Hepatocyte (in vitro differentiated cells): Measurements from ENCODE around the gene MDGA2. TPM values are rescaled to one million over a fixed set of nuclear protein-coding genes. Genes with fewer than 3 reads are reported as not detected.

Experiments used
- DNase-seq: peaks from one replicate; pipeline ENCODE4 v3.0.0-alpha.2; 2016; ENCODE audit warnings: low spot score
- H2AFZ ChIP-seq: fragments of 200-600 bp; sonication (generic); 2 replicates; pipeline ENCODE4 v1.6.0; 2016; ENCODE audit warnings: antibody characterized with exemption, mild to moderate bottlenecking
- H3K27ac ChIP-seq: fragments of 200-600 bp; sonication (generic); 2 replicates; pipeline ENCODE4 v1.5.1; 2016; ENCODE audit warnings: mild to moderate bottlenecking
- H3K27me3 ChIP-seq: fragments of 200-600 bp; sonication (generic); 2 replicates; pipeline ENCODE4 v1.6.1; 2016
- H3K36me3 ChIP-seq: fragments of 200-600 bp; sonication (generic); replicated peaks from 2 replicates; pipeline ENCODE4 v1.5.1; 2016; ENCODE audit warnings: low read depth; ENCODE audit not compliant: insufficient read depth
- H3K4me1 ChIP-seq: fragments of 200-600 bp; sonication (generic); 2 replicates; pipeline ENCODE4 v1.5.1; 2016; ENCODE audit warnings: mild to moderate bottlenecking, moderate library complexity; ENCODE audit not compliant: insufficient read depth
- H3K4me2 ChIP-seq: fragments of 200-600 bp; sonication (generic); 2 replicates; pipeline ENCODE4 v1.6.0; 2016
- H3K4me3 ChIP-seq: fragments of 200-600 bp; sonication (generic); 2 replicates; pipeline ENCODE4 v1.5.1; 2016; ENCODE audit warnings: mild to moderate bottlenecking
- H3K79me2 ChIP-seq: fragments of 200-600 bp; sonication (generic); 2 replicates; pipeline ENCODE4 v1.6.0; 2017; ENCODE audit warnings: mild to moderate bottlenecking
- H3K9me2 ChIP-seq: fragments of 200-600 bp; sonication (generic); replicated peaks from 2 replicates; pipeline ENCODE4 v1.6.0; 2017; ENCODE audit warnings: mild to moderate bottlenecking; ENCODE audit not compliant: insufficient read depth
- H3K9me3 ChIP-seq: fragments of 200-600 bp; sonication (generic); 2 replicates; pipeline ENCODE4 v1.5.1; 2016; ENCODE audit warnings: low read depth, mild to moderate bottlenecking
- H4K20me1 ChIP-seq: fragments of 200-600 bp; sonication (generic); 2 replicates; pipeline ENCODE4 v1.6.0; 2016; ENCODE audit warnings: mild to moderate bottlenecking; ENCODE audit not compliant: insufficient read depth, poor library complexity, severe bottlenecking
- EZH2 ChIP-seq: fragments of 200-600 bp; sonication (generic); IDR thresholded peaks from 2 replicates; pipeline ENCODE4 v1.6.1; 2016; ENCODE audit warnings: antibody characterized with exemption, mild to moderate bottlenecking, borderline replicate concordance
- EZH2phosphoT487 ChIP-seq: fragments of 200-600 bp; sonication (generic); IDR thresholded peaks from one replicate; pipeline ENCODE4 v1.6.1; 2018; ENCODE audit warnings: antibody characterized with exemption, mild to moderate bottlenecking, low read depth, moderate library complexity; ENCODE audit not compliant: unreplicated experiment, severe bottlenecking
- WGBS: methylation state at CpG from one replicate; pipeline ENCODE4 v1.1.6; 2016; ENCODE audit warnings: low lambda C conversion rate; ENCODE audit errors: missing lambda C conversion rate; 5-methylcytosine and 5-hydroxymethylcytosine counted together
- polyA plus RNA-seq: library from polyadenylated mRNA; unstranded; fragments of >200 nt; fragmentation: Nextera tagmentation; extraction: Ambion mirVana; gene quantifications from 2 replicates; pipeline ENCODE4 v1.2.1, GENCODE V29; 2016
- total RNA-seq: library from RNA; depleted of rRNA; stranded (reverse); fragments of >200 nt; gene quantifications from 2 replicates; pipeline ENCODE4 v1.2.3, GENCODE V29; 2014
- TF ChIP-seq, protein P1 (sequence below): fragments of 200-600 bp; sonication (generic); IDR thresholded peaks from 2 replicates; pipeline ENCODE4 v1.5.1; 2016; ENCODE audit warnings: antibody characterized with exemption, mild to moderate bottlenecking; ENCODE audit not compliant: poor library complexity

Gene MDGA2
- total and polyA plus RNA-seq, 2 experiments from 2014 or later, result 0.51 to 0.70 TPM

GRCh38 chr14:47590767-47591495 is 84.5 kb downstream of the MDGA2 start:
- no peaks in the 10 kb centered on the region for H3K36me3 ChIP-seq
- no peaks in the 10 kb centered on the region for H3K27me3 ChIP-seq
- H3K27ac ChIP-seq, result no peak overlapping the region
- H3K9me2 ChIP-seq, result no peaks in the 10 kb centered on the region
- H3K79me2 ChIP-seq, result no peaks in the 10 kb centered on the region
- H3K9me3 ChIP-seq, result no peaks in the 10 kb centered on the region
- H3K4me1 ChIP-seq, result no peaks in the 10 kb centered on the region
- no peak for TF ChIP-seq EZH2
- TF ChIP-seq, protein P1, sequence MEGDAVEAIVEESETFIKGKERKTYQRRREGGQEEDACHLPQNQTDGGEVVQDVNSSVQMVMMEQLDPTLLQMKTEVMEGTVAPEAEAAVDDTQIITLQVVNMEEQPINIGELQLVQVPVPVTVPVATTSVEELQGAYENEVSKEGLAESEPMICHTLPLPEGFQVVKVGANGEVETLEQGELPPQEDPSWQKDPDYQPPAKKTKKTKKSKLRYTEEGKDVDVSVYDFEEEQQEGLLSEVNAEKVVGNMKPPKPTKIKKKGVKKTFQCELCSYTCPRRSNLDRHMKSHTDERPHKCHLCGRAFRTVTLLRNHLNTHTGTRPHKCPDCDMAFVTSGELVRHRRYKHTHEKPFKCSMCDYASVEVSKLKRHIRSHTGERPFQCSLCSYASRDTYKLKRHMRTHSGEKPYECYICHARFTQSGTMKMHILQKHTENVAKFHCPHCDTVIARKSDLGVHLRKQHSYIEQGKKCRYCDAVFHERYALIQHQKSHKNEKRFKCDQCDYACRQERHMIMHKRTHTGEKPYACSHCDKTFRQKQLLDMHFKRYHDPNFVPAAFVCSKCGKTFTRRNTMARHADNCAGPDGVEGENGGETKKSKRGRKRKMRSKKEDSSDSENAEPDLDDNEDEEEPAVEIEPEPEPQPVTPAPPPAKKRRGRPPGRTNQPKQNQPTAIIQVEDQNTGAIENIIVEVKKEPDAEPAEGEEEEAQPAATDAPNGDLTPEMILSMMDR, result no peak
- no peak for TF ChIP-seq EZH2phosphoT487
- no peak overlapping the region for H3K4me2 ChIP-seq
- H2AFZ ChIP-seq, result no peak overlapping the region
- no peak for DNase-seq
- H3K4me3 ChIP-seq, result no peak overlapping the region
- H4K20me1 ChIP-seq, result no peaks in the 10 kb centered on the region
- WGBS, result 79% methylated on average over 2 of the region's 2 CpGs

DNA sequence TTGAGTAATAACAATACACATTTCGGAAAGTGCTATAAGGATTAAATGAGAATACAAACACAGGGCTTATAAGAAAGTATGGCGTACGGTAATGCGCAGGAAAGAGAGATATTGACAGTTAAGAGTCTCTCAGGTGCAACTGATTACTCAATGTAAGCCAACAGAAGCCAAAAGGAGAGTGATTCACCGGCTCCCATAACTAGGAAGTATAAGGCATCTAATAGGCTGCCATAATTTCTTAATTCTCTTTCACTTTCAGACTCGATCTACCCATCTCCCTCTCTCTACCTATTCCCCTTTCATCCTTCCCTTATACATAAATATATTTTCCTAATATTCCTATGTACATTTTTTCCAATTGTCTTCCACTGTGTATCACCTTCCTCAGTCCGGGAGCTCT is 90.0 kb downstream of the MDGA2 start:
- no peaks in the 10 kb centered on the region for H3K9me2 ChIP-seq
- no peaks in the 10 kb centered on the region for H3K36me3 ChIP-seq
- no peaks in the 10 kb centered on the region for H3K4me1 ChIP-seq
- H3K27ac ChIP-seq, result no peak overlapping the region
- TF ChIP-seq EZH2phosphoT487, result no peak
- TF ChIP-seq, protein P1, result no peak
- no peak for TF ChIP-seq EZH2
- no peak overlapping the region for H3K4me2 ChIP-seq
- H4K20me1 ChIP-seq, result no peaks in the 10 kb centered on the region
- no peak for DNase-seq
- H2AFZ ChIP-seq, result no peak overlapping the region
- H3K79me2 ChIP-seq, result no peaks in the 10 kb centered on the region
- 86% methylated on average over 7 of the region's 7 CpGs for whole genome bisulfite sequencing
- no peaks in the 10 kb centered on the region for H3K9me3 ChIP-seq
- H3K4me3 ChIP-seq, result no peak overlapping the region
- H3K27me3 ChIP-seq, result no peaks in the 10 kb centered on the region

- H3K27me3 ChIP-seq, result no peaks in the 10 kb centered on the region
- no peak for DNase-seq
- TF ChIP-seq EZH2, result no peak
- TF ChIP-seq, protein P1, result no peak
- no peak for TF ChIP-seq EZH2phosphoT487
- H3K9me2 ChIP-seq, result no peaks in the 10 kb centered on the region
- H3K4me3 ChIP-seq, result no peak overlapping the region
- no peaks in the 10 kb centered on the region for H3K79me2 ChIP-seq
- no peak overlapping the region for H3K4me2 ChIP-seq
- H4K20me1 ChIP-seq, result no peaks in the 10 kb centered on the region
- no peaks in the 10 kb centered on the region for H3K9me3 ChIP-seq
- no peak overlapping the region for H2AFZ ChIP-seq
- H3K36me3 ChIP-seq, result no peaks in the 10 kb centered on the region
- no peaks in the 10 kb centered on the region for H3K4me1 ChIP-seq
- no peak overlapping the region for H3K27ac ChIP-seq
Measured at GRCh38 chr14:47567273-47567672, 108.1 kb downstream of the MDGA2 start.

DNA sequence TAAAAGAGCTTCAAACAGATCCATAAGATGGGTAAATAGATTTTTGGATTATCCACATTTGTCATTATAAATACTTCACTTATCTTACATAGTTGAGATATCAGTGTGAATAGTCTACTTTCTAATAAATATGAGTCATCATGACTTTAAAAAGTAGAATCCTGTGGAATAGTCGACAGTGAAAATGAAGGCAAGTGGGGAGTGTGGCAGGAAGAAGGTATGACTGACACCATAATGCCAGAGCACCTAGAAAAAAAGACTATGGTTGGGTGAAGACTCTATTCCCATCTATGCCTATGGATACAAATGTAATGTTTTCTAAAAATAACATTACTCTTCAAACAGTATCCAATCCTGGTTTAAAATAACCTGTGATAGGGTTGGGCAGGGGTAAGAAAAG is 117.5 kb downstream of the MDGA2 start:
- Histone ChIP-seq H3K4me1 (no peaks in the 10 kb centered on the region), H3K79me2 (no peaks in the 10 kb centered on the region), H3K4me2 (no peak overlapping the region), H3K27me3 (no peaks in the 10 kb centered on the region), H3K9me2 (no peaks in the 10 kb centered on the region), H3K4me3 (no peak overlapping the region), H3K9me3 (no peaks in the 10 kb centered on the region), H3K36me3 (no peaks in the 10 kb centered on the region), H2AFZ (no peak overlapping the region), H4K20me1 (no peaks in the 10 kb centered on the region), H3K27ac (no peak overlapping the region)
- WGBS, result 59% methylated on average over 1 of the region's 1 CpG
- TF ChIP-seq EZH2, result no peak
- no peak for TF ChIP-seq EZH2phosphoT487
- TF ChIP-seq, protein P1, result no peak
- no peak for DNase-seq
